Kidney epithelial cell (primary cell): ENCODE measurements around the gene WDR91. TPM values are rescaled to one million over a fixed set of nuclear protein-coding genes. Genes with fewer than 3 reads are reported as not detected.

ENCODE experiments used
- DNase-seq: peaks from one replicate; pipeline ENCODE4 v3.0.0-alpha.2; 2010; ENCODE audit warnings: low read depth
- H3K27me3 ChIP-seq: 2 replicates; pipeline ENCODE4 v1.6.0; 2011; ENCODE audit warnings: low read length; ENCODE audit not compliant: control insufficient read depth, insufficient read depth
- H3K36me3 ChIP-seq: 2 replicates; pipeline ENCODE4 v1.5.1; 2011; ENCODE audit warnings: low read length; ENCODE audit not compliant: control insufficient read depth, insufficient read depth
- H3K4me3 ChIP-seq: 2 replicates; pipeline ENCODE4 v1.5.1; 2011; ENCODE audit warnings: low read depth, mild to moderate bottlenecking, control low read depth, low read length
- CTCF ChIP-seq: IDR thresholded peaks from 2 replicates; pipeline ENCODE4 v1.5.1; 2011; ENCODE audit warnings: mild to moderate bottlenecking, moderate library complexity, low read length, control low read depth, inconsistent platforms; ENCODE audit not compliant: insufficient read depth, poor library complexity, severe bottlenecking
- total RNA-seq: library from RNA; depleted of rRNA; stranded (reverse); fragments of >200 nt; gene quantifications from 2 replicates; pipeline ENCODE4 v1.2.3, GENCODE V29; 2015

The WDR91 gene
- total RNA-seq, 1 donor from 2014 or later, result 8.5 TPM

- DNase-seq, result no peak
- Histone ChIP-seq H3K4me3 (no peak overlapping the region), H3K27me3 (no peaks in the 10 kb centered on the region), H3K36me3 (no peaks in the 10 kb centered on the region)
- TF ChIP-seq CTCF, result no peak
These were observed 61.1 kb downstream of the WDR91 start for GRCh38 chr7:135150072-135150782.

GRCh38 chr7:135147899-135148721, 63.2 kb downstream of the WDR91 start, which contains the start of gene TMEM140:
TMEM140 (plus strand) TSS chr7:135148072; CDS start chr7:135164442, 16,370 bp downstream.
- no peak for TF ChIP-seq CTCF
- DNase-seq, result no peak
- peak within 1 kb of the TSS; percentile 3 for H3K4me3 ChIP-seq
- H3K27me3 ChIP-seq, result no peaks in the 10 kb centered on the region
- H3K36me3 ChIP-seq, result no peaks in the 10 kb centered on the region

- H3K36me3 ChIP-seq, result no peaks in the 10 kb centered on the region
- DNase-seq, result no peak
- no peak for TF ChIP-seq CTCF
- peak overlapping the region; percentile 3 for H3K4me3 ChIP-seq
- no peaks in the 10 kb centered on the region for H3K27me3 ChIP-seq
These were observed 63.9 kb downstream of the WDR91 start for GRCh38 chr7:135147341-135147898.

GRCh38 chr7:135143885-135144668, 67.2 kb downstream of the WDR91 start:
- no peaks in the 10 kb centered on the region for H3K27me3 ChIP-seq

More at GRCh38 chr7:135143885-135144668, 67.2 kb downstream of the WDR91 start:
- DNase-seq, result no peak
- TF ChIP-seq CTCF, result no peak
- Histone ChIP-seq H3K4me3 (no peak overlapping the region), H3K36me3 (no peaks in the 10 kb centered on the region)

Other genes with a start within 250 kb of the WDR91 start
- gene AGBL3, start 225.0 kb downstream of the WDR91 start, total RNA-seq, result 1.0 and 1.6 TPM in 2 replicates
- gene TMEM140, start 63.5 kb downstream of the WDR91 start, total RNA-seq, result 0.75 and 1.8 TPM in 2 replicates
- gene CYREN, start 40.8 kb downstream of the WDR91 start, total RNA-seq, result 74.2 and 76.5 TPM in 2 replicates
- not detected in 2 replicates for gene STRA8, start 22.3 kb upstream of the WDR91 start, total RNA-seq